NCI-H345 (cell line): ENCODE measurements around the gene KCNQ1OT1.

Experiments used
- DNase-seq: peaks from one replicate; lab custom pipeline; 2025; lab: John Stamatoyannopoulos, UW

The KCNQ1OT1 gene

DNA sequence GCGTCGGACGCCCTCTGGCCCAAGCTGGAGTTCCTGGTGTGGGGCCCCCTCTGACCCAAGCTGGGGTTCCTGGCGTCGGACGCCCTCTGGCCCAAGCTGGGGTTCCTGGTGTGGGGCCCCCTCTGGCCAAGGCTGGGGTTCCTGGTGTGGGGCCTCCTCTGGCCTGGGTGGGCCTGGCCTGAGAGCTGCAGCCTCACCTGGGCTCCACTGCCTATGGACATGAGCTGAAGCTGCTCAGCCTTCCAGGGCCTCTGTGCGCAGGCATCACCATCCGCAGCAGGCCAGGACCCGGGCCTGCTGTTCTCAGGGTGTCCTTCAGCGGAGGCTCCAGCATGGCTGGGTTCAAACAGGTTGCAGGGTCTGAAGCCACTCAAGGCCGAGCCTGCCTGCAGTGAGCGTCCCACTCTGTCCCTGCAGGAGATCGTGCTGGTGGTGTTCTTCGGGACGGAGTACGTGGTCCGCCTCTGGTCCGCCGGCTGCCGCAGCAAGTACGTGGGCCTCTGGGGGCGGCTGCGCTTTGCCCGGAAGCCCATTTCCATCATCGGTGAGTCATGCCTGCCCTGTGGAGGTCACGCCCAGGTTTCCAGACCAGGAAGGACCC is 129.5 kb downstream of the KCNQ1OT1 start:
- DNase-seq: no peak

DNA sequence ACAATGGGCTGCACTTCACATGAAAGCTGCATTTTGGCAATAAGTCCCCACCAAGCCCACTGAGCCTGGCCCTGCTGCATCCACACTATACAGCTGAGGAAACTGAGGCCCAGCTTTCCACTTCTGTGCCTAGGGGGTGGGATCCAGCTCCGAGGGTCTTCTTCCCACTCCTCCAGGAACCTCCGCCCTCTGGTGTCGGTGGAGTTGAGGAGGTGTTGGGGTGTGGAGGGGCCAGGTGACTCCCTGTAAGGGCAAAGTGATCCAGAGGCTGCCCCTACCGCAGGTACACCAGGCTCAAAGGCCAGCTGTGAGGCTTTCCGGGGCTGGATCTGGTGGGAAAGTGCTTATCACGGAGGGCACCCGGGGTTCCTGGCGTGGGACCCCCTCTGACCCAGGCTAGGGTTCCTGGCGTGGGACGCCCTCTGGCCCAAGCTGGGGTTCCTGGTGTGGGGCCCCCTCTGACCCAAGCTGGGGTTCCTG is 130.0 kb downstream of the KCNQ1OT1 start:
- no peak for DNase-seq

DNA sequence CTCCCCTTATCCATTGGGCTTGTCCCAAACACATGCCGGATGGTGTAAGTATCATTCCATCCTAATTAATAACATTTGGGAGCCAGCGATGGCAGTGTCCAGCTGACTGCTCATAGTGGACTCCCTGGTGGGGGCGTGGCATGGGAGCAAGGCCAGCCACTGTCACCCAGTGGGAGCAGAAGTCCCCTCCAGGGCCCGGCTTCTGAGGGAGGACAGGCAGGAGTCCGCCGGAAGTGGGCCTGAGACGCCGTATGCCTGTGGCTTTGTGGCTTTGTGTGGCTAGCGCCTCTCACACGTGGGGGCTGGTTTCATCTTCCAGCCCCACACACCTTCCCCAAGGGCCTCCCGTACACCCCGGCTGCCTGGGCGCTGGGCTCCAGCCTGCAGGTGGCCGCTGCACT is 130.5 kb downstream of the KCNQ1OT1 start:
- no peak for DNase-seq

DNA sequence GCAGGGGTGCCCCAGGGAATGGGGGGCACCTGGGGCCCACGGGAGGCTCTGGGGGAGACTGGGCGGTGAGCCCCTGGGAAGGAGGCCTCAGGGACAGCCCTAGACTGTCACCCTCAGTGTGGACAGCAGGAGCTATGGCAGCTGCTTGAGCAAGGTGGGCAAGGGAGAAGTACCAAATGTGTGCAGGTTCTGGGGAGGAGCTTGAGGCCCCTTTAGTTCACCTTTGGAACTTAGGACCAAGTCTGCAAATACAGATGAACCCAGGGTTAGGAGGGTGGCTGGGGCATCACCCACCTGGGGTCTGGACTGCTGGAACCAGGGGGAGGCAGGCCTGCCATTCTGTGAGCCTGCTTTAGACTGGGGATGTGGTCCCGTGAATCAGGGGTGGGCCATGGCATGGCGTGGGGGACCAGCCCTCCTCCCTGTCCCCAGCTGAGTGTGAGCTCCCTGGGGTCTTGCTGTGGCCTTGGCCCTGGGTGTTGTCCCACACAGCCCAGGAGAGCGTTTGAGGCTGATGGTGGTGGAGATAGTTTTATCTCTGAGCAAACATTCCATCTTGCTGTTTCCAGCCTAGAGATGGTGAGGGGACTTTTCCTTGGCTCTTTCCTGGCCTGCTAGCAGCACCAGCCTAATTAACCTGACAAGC is 132.6 kb downstream of the KCNQ1OT1 start:
- DNase-seq: no peak

DNA sequence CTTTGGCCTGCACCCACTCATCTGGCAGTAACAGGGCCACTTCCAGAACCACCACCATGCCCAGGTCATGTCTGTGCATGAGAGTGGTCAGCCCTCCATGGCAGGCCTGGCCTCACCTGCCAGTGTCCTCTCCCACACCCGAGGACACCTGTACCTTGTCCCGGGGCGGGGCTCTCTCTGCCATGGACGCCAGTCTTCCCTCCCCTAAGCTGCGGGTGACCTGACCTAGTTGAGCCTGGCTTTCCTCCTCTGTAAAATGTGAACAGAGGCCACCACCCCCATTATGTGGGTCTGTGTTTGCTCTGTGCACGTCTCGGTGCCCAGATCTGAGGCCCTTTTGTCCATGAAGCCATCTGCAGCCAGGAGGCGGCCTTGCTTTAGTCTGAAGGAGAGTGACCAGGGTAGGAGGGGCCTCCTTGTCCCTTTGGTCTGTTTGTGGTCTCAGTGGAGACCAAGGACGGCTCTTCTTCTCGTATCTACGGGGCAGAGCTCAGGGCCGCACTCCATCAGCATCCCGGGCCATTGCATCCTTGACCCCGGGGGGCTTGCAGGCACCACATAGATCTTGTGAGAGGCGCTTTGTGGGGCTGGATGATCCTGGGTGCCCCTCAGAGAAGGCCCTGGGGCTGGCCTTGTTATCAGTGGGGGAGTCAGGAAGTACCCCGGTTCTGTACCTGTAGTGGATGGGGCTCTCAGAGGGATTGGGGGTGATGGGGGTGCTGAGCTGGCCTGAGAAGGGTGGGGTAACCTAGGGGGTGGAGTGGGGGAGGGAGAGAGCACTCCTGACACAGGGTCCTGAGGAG is 133.4 kb downstream of the KCNQ1OT1 start:
- no peak for DNase-seq

DNA sequence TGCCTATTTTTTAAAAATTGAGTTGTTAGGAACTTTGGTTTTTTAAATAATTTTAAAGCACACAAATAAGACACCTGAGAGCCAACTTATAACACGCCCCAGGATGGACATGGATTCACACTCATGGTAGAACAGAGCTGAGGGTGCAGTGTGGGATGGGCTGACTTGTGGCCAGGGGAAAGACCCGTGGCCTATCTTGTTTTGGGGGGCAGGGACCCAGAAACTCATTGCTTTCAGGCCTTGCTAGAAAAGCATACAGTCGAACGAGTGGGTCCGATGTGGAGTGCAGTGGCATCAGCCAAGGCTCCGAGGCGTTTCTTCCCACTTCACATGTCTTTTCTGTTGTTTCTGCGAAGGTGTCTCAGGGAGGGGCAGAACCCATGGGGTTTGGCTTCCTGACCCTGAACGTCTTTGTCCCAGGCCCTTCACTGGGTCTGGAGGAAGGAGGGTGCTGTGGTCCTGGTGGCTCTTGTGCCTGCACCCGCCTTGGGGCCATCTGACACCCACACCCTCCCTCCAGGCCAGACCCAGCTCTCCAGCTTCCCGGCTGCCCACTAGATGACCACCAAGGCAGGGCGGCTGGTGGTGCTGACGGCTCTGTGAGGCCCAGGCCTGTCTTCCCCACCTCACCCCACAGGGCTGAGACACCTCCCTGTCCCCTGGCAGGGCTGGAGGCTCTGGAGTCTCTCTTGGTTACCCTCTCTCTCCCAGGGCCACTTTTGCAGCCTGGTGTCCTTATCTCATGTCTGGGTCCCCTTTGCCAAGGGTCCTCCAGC is 134.2 kb downstream of the KCNQ1OT1 start:
- no peak for DNase-seq

DNA sequence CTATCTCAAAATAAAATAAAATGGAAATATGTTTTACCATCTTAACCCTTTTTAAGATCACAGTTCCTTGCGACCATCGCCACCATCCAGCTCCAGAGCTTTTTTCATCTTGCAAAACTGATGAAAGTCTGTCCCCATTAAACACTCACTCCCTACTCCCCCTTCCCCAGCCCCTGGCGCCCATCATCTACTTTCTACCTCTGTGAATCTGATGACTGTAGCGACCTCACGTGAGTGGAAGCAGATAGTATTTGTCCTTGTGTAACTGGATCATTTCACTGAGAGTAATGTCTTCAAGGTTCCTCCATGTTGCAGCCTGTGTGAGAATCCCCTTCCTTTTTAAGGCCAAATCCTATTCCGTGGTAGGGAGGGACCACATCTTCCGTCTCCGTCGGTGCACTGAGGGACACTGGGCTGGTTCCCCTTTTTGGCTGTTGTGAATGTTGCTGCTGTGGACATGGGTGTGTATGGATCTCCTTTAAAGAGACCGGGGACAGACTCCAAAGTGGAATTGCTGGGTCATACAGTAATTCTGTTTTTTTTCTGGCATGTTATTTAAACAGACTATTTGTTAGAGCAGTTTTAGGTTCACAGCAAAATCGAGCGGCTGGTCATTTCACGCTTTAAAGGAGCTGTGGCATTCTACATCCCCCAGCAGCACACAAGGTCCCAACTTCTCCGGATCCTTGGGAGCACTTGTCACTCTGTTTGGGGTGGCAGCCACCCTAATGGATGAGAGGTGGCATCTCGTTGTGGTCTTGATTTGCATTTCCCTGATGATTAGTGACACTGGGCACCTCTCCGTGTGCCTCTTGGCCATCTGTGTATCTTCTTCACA is 135.0 kb downstream of the KCNQ1OT1 start:
- no peak for DNase-seq

DNA sequence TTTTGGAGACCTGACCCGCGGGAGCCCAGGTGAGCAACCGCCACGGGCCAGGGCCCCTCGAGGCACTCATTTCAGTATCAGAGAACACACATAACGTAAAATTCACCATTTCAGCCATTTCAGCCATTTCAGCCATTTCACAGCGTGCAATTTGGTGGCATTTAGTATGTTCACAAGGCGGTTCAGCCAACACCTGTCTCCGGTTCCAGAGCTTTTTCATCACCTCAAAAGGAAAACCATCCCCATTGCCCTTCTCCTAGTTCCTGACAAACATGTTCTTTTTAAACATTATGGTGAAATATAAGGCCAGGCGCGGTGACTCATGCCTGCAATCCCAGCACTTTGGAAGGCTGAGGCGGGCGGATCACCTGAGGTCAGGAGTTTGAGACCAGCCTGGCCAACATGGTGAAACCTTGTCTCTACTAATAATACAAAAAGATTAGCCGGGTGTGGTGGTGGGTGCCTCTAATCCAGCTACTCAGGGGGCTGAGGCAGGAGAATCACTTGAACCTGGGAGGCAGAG is 135.7 kb downstream of the KCNQ1OT1 start:
- no peak for DNase-seq

DNA sequence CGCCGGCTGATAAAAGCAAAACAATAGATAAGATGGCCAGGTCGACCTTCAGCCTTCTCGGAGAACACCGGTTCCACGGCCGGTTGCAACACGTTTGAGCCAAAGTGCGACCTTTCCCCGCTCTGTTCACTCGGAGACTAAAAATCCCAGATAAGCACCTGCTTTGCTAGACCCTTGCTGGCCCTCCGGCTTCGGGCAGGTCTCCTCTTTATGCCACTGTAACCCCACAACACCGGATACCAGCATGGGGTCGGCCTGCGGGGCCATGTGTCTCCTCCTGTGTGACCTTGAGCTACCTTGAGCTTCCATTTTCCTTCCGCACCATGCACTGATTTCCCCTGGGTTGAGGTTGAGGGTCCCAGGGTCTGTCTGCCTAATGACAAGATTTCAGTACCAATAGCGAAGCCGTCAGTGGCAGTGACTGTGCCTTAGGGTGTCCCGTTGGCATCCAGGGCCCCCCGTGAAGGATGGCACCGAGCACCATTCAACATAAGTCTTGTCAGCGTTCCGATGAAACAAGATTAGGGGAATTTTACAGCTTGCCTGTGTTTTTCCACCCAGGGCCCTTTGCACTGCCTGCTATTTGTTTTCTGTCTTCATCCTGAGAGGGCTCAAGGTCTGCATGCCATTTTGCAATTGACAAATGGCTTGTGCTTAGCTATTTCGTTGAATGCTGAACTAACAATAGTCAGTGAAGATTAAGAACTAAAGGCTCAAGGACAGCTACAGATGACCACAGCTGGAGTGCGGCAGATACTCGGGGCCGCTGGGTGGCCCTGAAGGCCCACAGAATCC is 136.4 kb downstream of the KCNQ1OT1 start:
- DNase-seq: no peak

DNA sequence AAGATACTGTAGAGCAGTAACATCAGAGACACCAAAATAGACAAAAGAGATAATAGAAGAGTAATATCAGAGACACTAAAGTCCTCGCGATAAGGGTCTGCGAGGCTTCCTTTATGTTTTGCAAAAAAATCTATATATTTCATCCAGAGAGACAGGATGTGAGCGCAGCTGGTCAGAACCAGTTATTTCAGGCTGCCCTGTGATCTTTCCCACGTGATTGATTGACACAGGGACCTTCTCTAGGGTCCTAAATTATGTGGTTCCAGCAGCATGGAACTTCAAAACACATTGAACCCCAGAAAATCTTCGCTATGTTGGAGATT is 136.9 kb downstream of the KCNQ1OT1 start:
- DNase-seq: no peak

DNA sequence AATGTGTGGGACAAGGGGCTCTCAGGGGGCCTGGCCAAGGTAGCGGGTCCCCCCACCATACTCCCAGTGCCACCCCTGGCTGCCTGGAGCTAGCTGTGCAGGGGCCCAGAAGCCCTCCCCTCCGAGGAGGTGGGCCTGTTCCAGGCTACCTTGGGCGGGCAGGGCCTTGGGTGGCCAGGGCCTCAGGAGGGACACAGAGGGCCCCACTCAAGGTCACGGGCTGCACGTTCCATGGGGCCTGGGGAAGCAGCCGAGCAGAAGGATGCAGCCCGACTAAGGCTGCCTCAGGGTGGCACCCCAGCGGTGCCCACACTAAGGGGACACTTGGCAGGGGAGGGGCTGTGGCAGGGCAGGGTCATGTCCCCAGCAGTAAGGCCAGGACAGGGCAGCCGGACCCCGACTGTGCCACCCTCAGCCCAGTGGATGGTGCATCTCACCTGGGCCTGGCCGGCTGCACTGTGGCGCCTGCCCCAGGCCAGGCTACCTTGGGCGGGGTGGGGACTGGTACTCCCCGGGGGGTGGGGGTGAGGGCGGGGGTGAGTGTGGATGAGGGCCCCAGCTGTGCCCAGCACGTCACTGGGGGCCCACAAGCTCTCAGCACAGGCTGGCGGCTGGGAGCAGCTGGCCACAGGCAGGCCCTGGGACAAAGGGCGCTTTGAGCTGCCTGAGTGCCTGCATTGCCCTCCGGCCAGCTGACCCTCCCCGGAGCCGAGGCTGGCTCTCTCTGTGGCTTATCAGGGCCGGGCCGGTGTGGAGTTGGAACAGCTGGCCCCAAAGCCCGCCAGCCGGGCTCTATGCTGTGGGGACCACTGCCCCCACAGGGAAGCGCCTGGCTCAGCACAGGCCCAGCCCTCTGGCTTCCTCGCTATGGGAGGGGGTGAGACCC is 137.9 kb downstream of the KCNQ1OT1 start:
- no peak for DNase-seq

DNA sequence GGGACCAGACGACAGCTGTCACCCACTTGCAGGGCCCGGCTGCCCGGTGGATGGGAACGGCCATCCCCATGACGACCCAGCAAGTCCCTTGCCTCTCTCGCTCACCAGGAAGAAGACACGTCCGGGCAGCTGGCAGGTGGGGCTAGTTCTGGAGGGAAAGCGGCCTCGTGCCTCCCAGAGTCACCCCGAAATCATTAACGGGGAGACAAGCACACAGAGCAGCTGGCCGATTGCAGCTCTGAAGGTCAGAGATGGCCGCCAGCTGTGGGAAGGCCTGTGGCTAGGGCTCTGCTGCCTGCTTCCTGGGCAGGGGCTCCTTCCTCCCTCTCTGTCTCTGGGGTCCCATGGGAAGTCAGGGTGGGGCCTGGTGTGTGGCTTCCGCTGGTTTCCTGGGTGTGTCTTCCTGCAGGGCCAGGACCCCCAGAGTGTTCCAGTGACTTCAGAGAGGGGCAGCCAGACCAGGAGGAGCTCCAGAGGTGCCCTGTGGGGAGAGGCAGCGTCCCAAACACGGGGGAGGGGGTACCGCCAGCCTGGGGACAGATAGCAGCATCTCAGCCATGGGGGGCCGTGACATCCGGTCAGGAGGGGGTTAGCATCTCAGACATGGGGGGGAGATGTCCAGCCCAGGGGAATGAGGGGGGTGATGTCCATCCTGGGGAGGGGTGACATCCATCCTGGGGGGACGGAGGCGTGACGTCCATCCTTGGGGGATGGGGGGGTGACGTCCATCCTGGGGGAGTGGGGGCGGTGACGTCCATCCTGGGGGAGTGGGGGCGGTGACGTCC is 140.1 kb downstream of the KCNQ1OT1 start:
- no peak for DNase-seq

DNA sequence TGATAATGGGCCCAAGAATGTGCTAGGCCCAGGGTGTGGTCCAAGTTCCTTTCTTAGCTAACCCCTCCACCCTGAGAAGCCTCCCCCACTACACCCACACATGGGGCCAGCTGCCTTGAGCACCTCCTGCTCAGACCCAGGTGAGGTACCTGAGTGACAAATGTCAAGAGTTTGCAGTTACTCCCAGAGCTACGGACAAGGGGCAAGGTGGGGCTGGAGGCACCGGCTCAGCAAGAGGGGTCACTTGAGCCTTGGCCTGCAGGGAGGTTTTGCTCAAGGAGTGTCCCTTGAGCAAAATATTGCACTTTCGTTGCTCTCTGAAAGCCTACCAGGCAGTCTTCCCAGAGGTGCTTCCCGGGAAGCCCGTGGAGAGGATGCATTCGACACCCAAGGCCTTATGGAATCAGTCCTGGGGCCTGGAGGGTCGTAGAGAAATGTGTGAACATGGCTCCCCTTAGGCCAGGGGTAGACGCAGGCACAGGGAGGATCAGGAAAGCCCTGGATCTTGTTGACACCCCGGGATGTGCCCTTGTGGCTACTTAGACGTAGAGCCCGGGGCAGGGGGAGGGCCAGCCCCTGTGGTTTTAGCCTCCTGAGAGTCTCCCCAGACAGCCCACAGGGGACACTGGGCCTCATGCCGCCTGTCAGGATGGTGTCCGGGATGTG is 140.8 kb downstream of the KCNQ1OT1 start:
- DNase-seq: no peak

DNA sequence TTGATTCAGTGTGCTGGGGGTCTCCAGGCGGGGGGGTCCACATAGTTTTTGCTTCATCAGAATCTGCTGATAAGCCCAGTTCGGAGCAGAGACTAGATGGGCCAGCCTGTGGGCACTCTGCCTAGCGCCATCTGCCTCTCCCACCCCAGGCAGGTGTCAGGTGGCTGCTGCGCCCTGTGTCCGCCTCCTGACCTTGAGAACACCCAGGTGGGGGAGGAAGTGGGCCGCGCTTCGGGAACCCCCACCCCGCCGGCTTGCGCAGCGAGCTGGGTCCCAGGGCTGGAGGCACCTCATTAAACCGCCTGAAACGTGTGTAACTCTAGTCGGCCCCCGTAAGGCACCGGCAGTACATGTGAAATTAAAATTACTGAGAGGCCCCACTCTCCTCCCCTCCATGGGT is 141.4 kb downstream of the KCNQ1OT1 start:
- no peak for DNase-seq
